ENCODE data around the gene PIP4K2C. TPM values are rescaled to one million over a fixed set of nuclear protein-coding genes. Genes with fewer than 3 reads are reported as not detected.
"Not testable (repeated sequence)": the region's sequence is repeated elsewhere in the genome, so short reads cannot be mapped to it uniquely, and the experiment has no call there.

PIP4K2C gene
- polyA plus RNA-seq, 1 donor: 43.4 TPM

- DNase-seq: no peak
These were observed 42.2 kb downstream of the PIP4K2C start, which contains the start of gene B4GALNT1 for GRCh38 chr12:57632958-57633840. TSS of gene B4GALNT1 (minus strand) at chr12:57633201. CDS start at chr12:57632132, 1,069 bp downstream.

- not testable (repeated sequence) for DNase-seq
These were observed 45.7 kb downstream of the PIP4K2C start for GRCh38 chr12:57636731-57637130.

- DNase-seq: no peak
These were observed 46.4 kb downstream of the PIP4K2C start for GRCh38 chr12:57637364-57637763.

GRCh38 chr12:57638096-57638495 is 47.1 kb downstream of the PIP4K2C start:
- DNase-seq: no peak

- no peak for DNase-seq
These were observed 49.4 kb downstream of the PIP4K2C start for GRCh38 chr12:57640175-57641042.

GRCh38 chr12:57641699-57642442 is 50.9 kb downstream of the PIP4K2C start:
- no peak for DNase-seq

GRCh38 chr12:57645990-57646658 is 55.1 kb downstream of the PIP4K2C start:
- DNase-seq: peak; percentile 25

- not testable (repeated sequence) for DNase-seq
These were observed 55.7 kb downstream of the PIP4K2C start for GRCh38 chr12:57646659-57647049.

Other genes starting within 250 kb of the PIP4K2C start
- gene R3HDM2, start 160.1 kb upstream of the PIP4K2C start, polyA plus RNA-seq (ENCODE audit: insufficient read length): 117 TPM
- 0.27 TPM for gene INHBC, start 156.4 kb upstream of the PIP4K2C start, polyA plus RNA-seq (ENCODE audit: insufficient read length)
- 0.95 TPM for gene INHBE, start 135.9 kb upstream of the PIP4K2C start, polyA plus RNA-seq (ENCODE audit: insufficient read length)
- gene GLI1, start 131.4 kb upstream of the PIP4K2C start, polyA plus RNA-seq (ENCODE audit: insufficient read length): 23.9 TPM
- 2.6 TPM for gene ARHGAP9, start 111.3 kb upstream of the PIP4K2C start, polyA plus RNA-seq (ENCODE audit: insufficient read length)
- gene MARS1, start 103.1 kb upstream of the PIP4K2C start, polyA plus RNA-seq (ENCODE audit: insufficient read length): 138 TPM
- gene DDIT3, start 70.7 kb upstream of the PIP4K2C start, polyA plus RNA-seq (ENCODE audit: insufficient read length): 25.4 TPM
- gene MBD6, start 68.4 kb upstream of the PIP4K2C start, polyA plus RNA-seq (ENCODE audit: insufficient read length): 73.5 TPM
- 171 TPM for gene DCTN2, start 44.0 kb upstream of the PIP4K2C start, polyA plus RNA-seq (ENCODE audit: insufficient read length)
- 0.42 TPM for gene KIF5A, start 41.1 kb upstream of the PIP4K2C start, polyA plus RNA-seq (ENCODE audit: insufficient read length)
- gene DTX3, start 13.6 kb downstream of the PIP4K2C start, polyA plus RNA-seq (ENCODE audit: insufficient read length): 65.0 TPM
- 30.5 TPM for gene ARHGEF25, start 20.2 kb downstream of the PIP4K2C start, polyA plus RNA-seq (ENCODE audit: insufficient read length)
- 0.80 TPM for gene B4GALNT1, start 42.0 kb downstream of the PIP4K2C start, polyA plus RNA-seq (ENCODE audit: insufficient read length)
- 212 TPM for gene OS9, start 102.9 kb downstream of the PIP4K2C start, polyA plus RNA-seq (ENCODE audit: insufficient read length)
- gene AGAP2, start 147.6 kb downstream of the PIP4K2C start, polyA plus RNA-seq (ENCODE audit: insufficient read length): 1.2 TPM
- 103 TPM for gene TSPAN31, start 153.8 kb downstream of the PIP4K2C start, polyA plus RNA-seq (ENCODE audit: insufficient read length)
- gene CDK4, start 161.1 kb downstream of the PIP4K2C start, polyA plus RNA-seq (ENCODE audit: insufficient read length): 226 TPM
- gene MARCHF9, start 163.9 kb downstream of the PIP4K2C start, polyA plus RNA-seq (ENCODE audit: insufficient read length): 20.0 TPM
- gene CYP27B1, start 175.9 kb downstream of the PIP4K2C start, polyA plus RNA-seq (ENCODE audit: insufficient read length): 2.0 TPM
- gene METTL1, start 180.9 kb downstream of the PIP4K2C start, polyA plus RNA-seq (ENCODE audit: insufficient read length): 35.6 TPM
- 13.2 TPM for gene EEF1AKMT3, start 181.4 kb downstream of the PIP4K2C start, polyA plus RNA-seq (ENCODE audit: insufficient read length)
- 46.3 TPM for gene TSFM, start 191.6 kb downstream of the PIP4K2C start, polyA plus RNA-seq (ENCODE audit: insufficient read length)
- gene AVIL, start 227.5 kb downstream of the PIP4K2C start, polyA plus RNA-seq (ENCODE audit: insufficient read length): 21.7 TPM